Left lung (tissue), 10 donors: Measurements from ENCODE around the gene EEF1AKMT4. TPM values are rescaled to one million over a fixed set of nuclear protein-coding genes. Genes with fewer than 3 reads are reported as not detected.

Source experiments
- ATAC-seq: fragments of 200-7000 bp; cut with Tn5 transposase; one replicate; pipeline ENCODE4 v1.9.1; 2020; ENCODE audit warnings: moderate library complexity
- DNase-seq, 4 donors: peaks; one replicate each; pipeline ENCODE4 v3.0.0-alpha.2; 2013 to 2020
- H3K27ac ChIP-seq, 2 donors: fragments of 200-600 bp; sonication (generic) in 1 of 2; one replicate each; pipeline versions ENCODE4 v1.5.0 to v1.8.0; 2020 to 2021
- H3K27me3 ChIP-seq, 2 donors: fragments of 200-600 bp; sonication (generic) in 1 of 2; one replicate each; pipeline versions ENCODE4 v1.5.0 to v1.8.0; 2020 to 2021
- H3K36me3 ChIP-seq, 2 donors: fragments of 200-600 bp; sonication (generic) in 1 of 2; one replicate each; pipeline versions ENCODE4 v1.5.0 to v1.8.0; 2020 to 2021
- H3K4me1 ChIP-seq, 2 donors: fragments of 200-600 bp; one replicate each; pipeline ENCODE4 v1.8.0; 2021
- H3K4me3 ChIP-seq, 2 donors: fragments of 200-600 bp; sonication (generic) in 1 of 2; one replicate each; pipeline versions ENCODE4 v1.5.0 to v1.8.0; 2020 to 2021; ENCODE audit warnings: mild to moderate bottlenecking in 1 of 2
- H3K9me3 ChIP-seq, 2 donors: fragments of 200-600 bp; sonication (generic) in 1 of 2; one replicate each; pipeline versions ENCODE4 v1.5.0 to v1.8.0; 2020 to 2021
- CTCF ChIP-seq, 2 donors: fragments of 200-600 bp; sonication (generic) in 1 of 2; IDR thresholded peaks; one replicate each; pipeline versions ENCODE4 v1.5.0 to v1.8.0; 2021; ENCODE audit warnings: antibody characterized with exemption in 2 of 2
- intact Hi-C, 2 donors: fragments of 100-400 bp; cut with DNase I; formaldehyde crosslinking; loops; one replicate each; pipeline versions ENCODE4 v1.11.2 to v1.14.2; 2022
- polyA plus RNA-seq, 6 donors: library from polyadenylated mRNA; unstranded; fragments of 120-200 nt; gene quantifications; one replicate each; pipeline ENCODE4 v1.2.1, GENCODE V29; 2013; ENCODE audit not compliant: insufficient read length in 6 of 6
- total RNA-seq, 2 donors: library from RNA; stranded (reverse); fragmentation: NEBNext Ultra II Directional; extraction: Animal tissue kit (Norgen Biotek cat#: 25700); gene quantifications; one replicate each; pipeline ENCODE4 v1.2.1, GENCODE V29; 2021
- donor health status: DM: no; HTN: yes; CAD: no.
- donor health status: DM: no; HTN: no; CAD: no.

EEF1AKMT4 gene
- total and polyA plus RNA-seq, 8 donors: 1.8 to 6.5 (median 2.7) TPM

- no peak for TF ChIP-seq CTCF (IDR thresholded peaks at IDR 0.05)
- intact Hi-C loops: loop anchor here in 1 of 2 donors (10.0 kb wide), 1 partner anchor 90 kb away; no protein-coding TSS in a partner anchor
These were observed 14.6 kb upstream of the EEF1AKMT4 start for GRCh38 chr3:184234671-184235380.

GRCh38 chr3:184235381-184236032 lies 14.0 kb upstream of the EEF1AKMT4 start:
- Histone ChIP-seq H3K36me3 (no peaks in the 10 kb centered on the region), H3K9me3 (no peaks in the 10 kb centered on the region), H3K27ac (no peak overlapping the region), H3K4me1 (peaks cover 2 to 7% of the 10 kb centered on the region in 2 donors), H3K27me3 (peaks cover 19 to 61% of the 10 kb centered on the region in 2 donors), H3K4me3 (no peak overlapping the region)
- no peak for TF ChIP-seq CTCF (IDR thresholded peaks at IDR 0.05)
- DNase-seq (no peak), ATAC-seq (no peak)
- intact Hi-C loops: loop anchor here in 1 of 2 donors (10.0 kb wide), 1 partner anchor 91 kb away; no protein-coding TSS in a partner anchor

More at GRCh38 chr3:184234671-184235380, 14.6 kb upstream of the EEF1AKMT4 start:
- no peak for ATAC-seq
- no peak for DNase-seq
- no peak overlapping the region for H3K27ac ChIP-seq
- H3K27me3 ChIP-seq: peaks cover 26 to 68% of the 10 kb centered on the region in 2 donors
- H3K4me1 ChIP-seq: peaks cover 8 to 13% of the 10 kb centered on the region in 2 donors
- H3K9me3 ChIP-seq: no peaks in the 10 kb centered on the region
- H3K36me3 ChIP-seq: no peaks in the 10 kb centered on the region
- H3K4me3 ChIP-seq: no peak overlapping the region

- Histone ChIP-seq H3K9me3 (no peaks in the 10 kb centered on the region), H3K36me3 (no peaks in the 10 kb centered on the region), H3K4me3 (no peak overlapping the region), H3K27me3 (peaks cover 14 to 56% of the 10 kb centered on the region in 2 donors), H3K27ac (no peak overlapping the region), H3K4me1 (peaks cover 0 to 1% of the 10 kb centered on the region in 2 donors)
- DNase-seq: no peak
- ATAC-seq: no peak
- TF ChIP-seq CTCF (IDR thresholded peaks at IDR 0.05): no peak
- intact Hi-C loops: loop anchor here in 1 of 2 donors (10.0 kb wide), 1 partner anchor 91 kb away; no protein-coding TSS in a partner anchor
These were observed 13.4 kb upstream of the EEF1AKMT4 start for GRCh38 chr3:184236033-184236410.

GRCh38 chr3:184236636-184237035 lies 12.8 kb upstream of the EEF1AKMT4 start:
- Histone ChIP-seq H3K4me3 (no peak overlapping the region), H3K9me3 (no peaks in the 10 kb centered on the region), H3K36me3 (no peaks in the 10 kb centered on the region), H3K27ac (no peak overlapping the region), H3K4me1 (no peaks in the 10 kb centered on the region), H3K27me3 (peaks cover 8 to 50% of the 10 kb centered on the region in 2 donors)
- no peak for DNase-seq
- ATAC-seq: no peak
- intact Hi-C loops: loop anchor here in 1 of 2 donors (10.0 kb wide), 1 partner anchor 92 kb away; no protein-coding TSS in a partner anchor
- TF ChIP-seq CTCF (IDR thresholded peaks at IDR 0.05): no peak

GRCh38 chr3:184237211-184237610 lies 12.3 kb upstream of the EEF1AKMT4 start:
- Histone ChIP-seq H3K4me3 (no peak overlapping the region), H3K4me1 (peaks cover 0 to 5% of the 10 kb centered on the region in 2 donors), H3K9me3 (no peaks in the 10 kb centered on the region), H3K27ac (no peak overlapping the region), H3K36me3 (peaks cover 0 to 5% of the 10 kb centered on the region in 2 donors), H3K27me3 (peaks cover 2 to 44% of the 10 kb centered on the region in 2 donors)
- DNase-seq: no peak
- intact Hi-C loops: loop anchor here in 1 of 2 donors (10.0 kb wide), 1 partner anchor 92 kb away; no protein-coding TSS in a partner anchor
- ATAC-seq: no peak
- TF ChIP-seq CTCF (IDR thresholded peaks at IDR 0.05): no peak
